ENCODE results near the gene GNAL.

The GNAL gene

GRCh38 chr18:11657152-11657551 lies 31.9 kb upstream of the GNAL start:
- peaks cover 0 to 31% (median 4%) of the 10 kb centered on the region in 3 experiments for H3K27me3 ChIP-seq (ENCODE audit: control insufficient read depth in 3 of 3, insufficient read depth in 3 of 3, low read depth in 1 of 3, low read length in 3 of 3)
- H2BK120ac ChIP-seq (ENCODE audit: low read depth, low read length): no peak overlapping the region

GRCh38 chr18:11657554-11657953 lies 31.5 kb upstream of the GNAL start:
- Histone ChIP-seq H2BK12ac (ENCODE audit: low read length) (no peak overlapping the region), H2AFZ (ENCODE audit: low read length) (no peak overlapping the region), H3K27me3 (ENCODE audit: control insufficient read depth in 3 of 3, insufficient read depth in 3 of 3, low read depth in 1 of 3, low read length in 3 of 3) (peaks cover 0 to 31% (median 4%) of the 10 kb centered on the region in 3 experiments), H2BK15ac (ENCODE audit: low read length) (no peak overlapping the region), H4K8ac (ENCODE audit: low read depth, low read length) (no peak overlapping the region), H2BK120ac (ENCODE audit: low read depth, low read length) (no peak overlapping the region), H2AK5ac (ENCODE audit: low read depth, low read length) (no peak overlapping the region), H3K23ac (ENCODE audit: low read depth, low read length, poor library complexity) (no peak overlapping the region), H3K79me1 (ENCODE audit: low read depth, low read length) (no peaks in the 10 kb centered on the region), H3K18ac (ENCODE audit: low read length) (no peak overlapping the region), H3K9me3 (replicated peaks in 1 of 2; ENCODE audit: control insufficient read depth in 2 of 2, insufficient read depth in 1 of 2, low read depth in 1 of 2, low read length in 2 of 2) (no peaks in the 10 kb centered on the region), H3K14ac (ENCODE audit: low read length) (no peak overlapping the region), H3K9ac (ENCODE audit: low read depth, low read length, poor library complexity) (no peak overlapping the region), H3K4me2 (ENCODE audit: insufficient read depth, low read length, poor library complexity, severe bottlenecking) (no peak overlapping the region), H3K4me3 (ENCODE audit: low read length in 2 of 2) (no peak overlapping the region), H3K36me3 (replicated peaks in 1 of 2; ENCODE audit: control insufficient read depth in 2 of 2, insufficient read depth in 2 of 2, low read length in 2 of 2) (no peaks in the 10 kb centered on the region), H4K91ac (ENCODE audit: low read depth, low read length, poor library complexity) (no peak overlapping the region), H3K4ac (ENCODE audit: low read length) (no peak overlapping the region), H2BK5ac (ENCODE audit: low read length) (no peak overlapping the region), H3K4me1 (ENCODE audit: control insufficient read depth in 2 of 2, insufficient read depth in 1 of 2, low read depth in 1 of 2, low read length in 2 of 2) (no peaks in the 10 kb centered on the region), H3K27ac (replicated peaks; ENCODE audit: low read length) (no peak overlapping the region)
- no CpG with 5 or more reads among the region's 8 CpGs for WGBS, 2 donors (ENCODE audit: extremely low coverage in 2 of 2, insufficient read length in 2 of 2, insufficient replicate concordance in 1 of 2)
- no peak for DNase-seq (ENCODE audit: low spot score)

More at GRCh38 chr18:11657152-11657551, 31.9 kb upstream of the GNAL start:
- Histone ChIP-seq H2BK15ac (ENCODE audit: low read length) (no peak overlapping the region), H3K18ac (ENCODE audit: low read length) (no peak overlapping the region), H3K23ac (ENCODE audit: low read depth, low read length, poor library complexity) (no peak overlapping the region), H3K9me3 (replicated peaks in 1 of 2; ENCODE audit: control insufficient read depth in 2 of 2, insufficient read depth in 1 of 2, low read depth in 1 of 2, low read length in 2 of 2) (no peaks in the 10 kb centered on the region), H3K4me1 (ENCODE audit: control insufficient read depth in 2 of 2, insufficient read depth in 1 of 2, low read depth in 1 of 2, low read length in 2 of 2) (no peaks in the 10 kb centered on the region), H3K14ac (ENCODE audit: low read length) (no peak overlapping the region), H4K91ac (ENCODE audit: low read depth, low read length, poor library complexity) (no peak overlapping the region), H3K79me1 (ENCODE audit: low read depth, low read length) (no peaks in the 10 kb centered on the region), H3K4ac (ENCODE audit: low read length) (no peak overlapping the region), H3K4me3 (ENCODE audit: low read length in 2 of 2) (no peak overlapping the region), H3K4me2 (ENCODE audit: insufficient read depth, low read length, poor library complexity, severe bottlenecking) (no peak overlapping the region), H2AFZ (ENCODE audit: low read length) (no peak overlapping the region), H2AK5ac (ENCODE audit: low read depth, low read length) (no peak overlapping the region), H3K9ac (ENCODE audit: low read depth, low read length, poor library complexity) (no peak overlapping the region), H3K27ac (replicated peaks; ENCODE audit: low read length) (no peak overlapping the region), H2BK12ac (ENCODE audit: low read length) (no peak overlapping the region), H3K36me3 (replicated peaks in 1 of 2; ENCODE audit: control insufficient read depth in 2 of 2, insufficient read depth in 2 of 2, low read length in 2 of 2) (no peaks in the 10 kb centered on the region), H4K8ac (ENCODE audit: low read depth, low read length) (no peak overlapping the region), H2BK5ac (ENCODE audit: low read length) (no peak overlapping the region)
- no CpG with 5 or more reads among the region's 9 CpGs for WGBS, 2 donors (ENCODE audit: extremely low coverage in 2 of 2, insufficient read length in 2 of 2, insufficient replicate concordance in 1 of 2)
- DNase-seq (ENCODE audit: low spot score): no peak

GRCh38 chr18:11658019-11658418 lies 31.0 kb upstream of the GNAL start:
- H3K36me3 ChIP-seq (replicated peaks in 1 of 2; ENCODE audit: control insufficient read depth in 2 of 2, insufficient read depth in 2 of 2, low read length in 2 of 2): no peaks in the 10 kb centered on the region
- H2BK15ac ChIP-seq (ENCODE audit: low read length): no peak overlapping the region
- no peak overlapping the region for H3K4me2 ChIP-seq (ENCODE audit: insufficient read depth, low read length, poor library complexity, severe bottlenecking)
- H3K27me3 ChIP-seq (ENCODE audit: control insufficient read depth in 3 of 3, insufficient read depth in 3 of 3, low read depth in 1 of 3, low read length in 3 of 3): peaks cover 0 to 31% (median 4%) of the 10 kb centered on the region in 3 experiments
- no peak overlapping the region for H3K4ac ChIP-seq (ENCODE audit: low read length)
- no peak overlapping the region for H3K27ac ChIP-seq (replicated peaks; ENCODE audit: low read length)
- no peak overlapping the region for H2AK5ac ChIP-seq (ENCODE audit: low read depth, low read length)
- no peak overlapping the region for H4K91ac ChIP-seq (ENCODE audit: low read depth, low read length, poor library complexity)
- no peak overlapping the region for H4K8ac ChIP-seq (ENCODE audit: low read depth, low read length)
- H2BK120ac ChIP-seq (ENCODE audit: low read depth, low read length): no peak overlapping the region
- no peaks in the 10 kb centered on the region for H3K79me1 ChIP-seq (ENCODE audit: low read depth, low read length)
- H2BK12ac ChIP-seq (ENCODE audit: low read length): no peak overlapping the region
- no peaks in the 10 kb centered on the region for H3K9me3 ChIP-seq (replicated peaks in 1 of 2; ENCODE audit: control insufficient read depth in 2 of 2, insufficient read depth in 1 of 2, low read depth in 1 of 2, low read length in 2 of 2)
- no peak overlapping the region for H3K9ac ChIP-seq (ENCODE audit: low read depth, low read length, poor library complexity)
- no peaks in the 10 kb centered on the region for H3K4me1 ChIP-seq (ENCODE audit: control insufficient read depth in 2 of 2, insufficient read depth in 1 of 2, low read depth in 1 of 2, low read length in 2 of 2)
- H3K18ac ChIP-seq (ENCODE audit: low read length): no peak overlapping the region
- H2BK5ac ChIP-seq (ENCODE audit: low read length): no peak overlapping the region
- H3K14ac ChIP-seq (ENCODE audit: low read length): no peak overlapping the region
- WGBS, 2 donors (ENCODE audit: extremely low coverage in 2 of 2, insufficient read length in 2 of 2, insufficient replicate concordance in 1 of 2): 100% methylated on average over 1 of the region's 5 CpGs; no CpG with 5 or more reads in 1 of the 2 donors
- no peak overlapping the region for H3K4me3 ChIP-seq (ENCODE audit: low read length in 2 of 2)
- no peak overlapping the region for H3K23ac ChIP-seq (ENCODE audit: low read depth, low read length, poor library complexity)
- no peak overlapping the region for H2AFZ ChIP-seq (ENCODE audit: low read length)
- no peak for DNase-seq (ENCODE audit: low spot score)

GRCh38 chr18:11658989-11659388 lies 30.1 kb upstream of the GNAL start:
- DNase-seq (ENCODE audit: low spot score): no peak
- Histone ChIP-seq H3K18ac (ENCODE audit: low read length) (no peak overlapping the region), H4K8ac (ENCODE audit: low read depth, low read length) (no peak overlapping the region), H2AK5ac (ENCODE audit: low read depth, low read length) (no peak overlapping the region), H3K4me3 (ENCODE audit: low read length in 2 of 2) (peak overlapping the region in 1 of 2 donors; percentile 28), H3K9me3 (replicated peaks in 1 of 2; ENCODE audit: control insufficient read depth in 2 of 2, insufficient read depth in 1 of 2, low read depth in 1 of 2, low read length in 2 of 2) (no peaks in the 10 kb centered on the region), H2BK120ac (ENCODE audit: low read depth, low read length) (no peak overlapping the region), H3K79me1 (ENCODE audit: low read depth, low read length) (no peaks in the 10 kb centered on the region), H3K9ac (ENCODE audit: low read depth, low read length, poor library complexity) (no peak overlapping the region), H4K91ac (ENCODE audit: low read depth, low read length, poor library complexity) (no peak overlapping the region), H3K4ac (ENCODE audit: low read length) (no peak overlapping the region), H3K27me3 (ENCODE audit: control insufficient read depth in 3 of 3, insufficient read depth in 3 of 3, low read depth in 1 of 3, low read length in 3 of 3) (peaks cover 0 to 25% (median 4%) of the 10 kb centered on the region in 3 experiments), H3K4me2 (ENCODE audit: insufficient read depth, low read length, poor library complexity, severe bottlenecking) (no peak overlapping the region), H2BK12ac (ENCODE audit: low read length) (no peak overlapping the region), H2BK15ac (ENCODE audit: low read length) (no peak overlapping the region), H3K36me3 (replicated peaks in 1 of 2; ENCODE audit: control insufficient read depth in 2 of 2, insufficient read depth in 2 of 2, low read length in 2 of 2) (no peaks in the 10 kb centered on the region), H3K4me1 (ENCODE audit: control insufficient read depth in 2 of 2, insufficient read depth in 1 of 2, low read depth in 1 of 2, low read length in 2 of 2) (no peaks in the 10 kb centered on the region), H2BK5ac (ENCODE audit: low read length) (no peak overlapping the region), H3K27ac (replicated peaks; ENCODE audit: low read length) (no peak overlapping the region), H3K23ac (ENCODE audit: low read depth, low read length, poor library complexity) (no peak overlapping the region), H2AFZ (ENCODE audit: low read length) (no peak overlapping the region), H3K14ac (ENCODE audit: low read length) (no peak overlapping the region)
- no CpG with 5 or more reads among the region's 6 CpGs for WGBS, 2 donors (ENCODE audit: extremely low coverage in 2 of 2, insufficient read length in 2 of 2, insufficient replicate concordance in 1 of 2)

All from neuronal stem cell (in vitro differentiated cells).